ENCODE measurements around the gene CYREN.
"Not testable (repeated sequence)": the region's sequence is repeated elsewhere in the genome, so short reads cannot be mapped to it uniquely, and the experiment has no call there.

The CYREN gene

GRCh38 chr7:135147899-135148721 is 22.4 kb downstream of the CYREN start, which contains the start of gene TMEM140:
TMEM140 (plus strand) TSS chr7:135148072; CDS start chr7:135164442, 16,370 bp downstream.
- H3K9ac ChIP-seq (ENCODE audit: low read length): peak within 1 kb of the TSS; percentile 66
- H3K4me1 ChIP-seq (ENCODE audit: control insufficient read depth, insufficient read depth, low read length): peaks cover 7% of the 10 kb centered on the region
- H3K27me3 ChIP-seq (ENCODE audit: control insufficient read depth, insufficient read depth, low read length): no peaks in the 10 kb centered on the region
- peak within 1 kb of the TSS; percentile 48 for H3K4me3 ChIP-seq (ENCODE audit: low read length)
- H3K36me3 ChIP-seq (ENCODE audit: control insufficient read depth, insufficient read depth, low read length): peaks cover 8% of the 10 kb centered on the region
- no peaks in the 10 kb centered on the region for H3K9me3 ChIP-seq (ENCODE audit: control insufficient read depth, low read length)

DNA sequence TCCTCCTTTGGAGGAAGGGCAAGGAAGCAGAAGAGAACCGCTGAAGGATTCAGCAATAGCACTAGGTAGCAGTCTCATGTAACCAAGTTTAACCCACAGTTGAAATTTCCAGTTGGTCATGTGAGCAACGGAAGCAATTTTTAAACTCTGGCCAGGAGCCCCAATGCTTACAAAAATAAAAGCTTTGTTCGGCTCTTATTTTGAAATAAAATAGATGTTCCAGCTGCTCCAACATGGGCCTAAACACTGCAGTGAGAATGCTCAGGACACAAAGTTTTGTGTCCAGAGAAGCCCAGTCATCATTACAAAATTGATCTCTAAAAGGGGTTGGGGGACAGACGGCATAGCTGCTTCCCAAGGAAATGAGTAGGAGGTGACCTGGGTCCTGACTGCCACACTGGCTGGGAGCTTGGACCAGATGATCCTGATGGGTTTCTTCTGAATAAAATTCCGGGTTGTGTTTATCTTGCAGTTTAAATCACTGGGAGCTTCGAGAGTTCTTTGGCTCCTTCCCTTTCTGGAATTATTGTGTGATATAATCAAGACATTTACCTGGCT is 23.1 kb downstream of the CYREN start:
- Histone ChIP-seq H3K4me1 (ENCODE audit: control insufficient read depth, insufficient read depth, low read length) (peaks cover 7% of the 10 kb centered on the region), H3K9ac (ENCODE audit: low read length) (peak overlapping the region; percentile 66), H3K4me3 (ENCODE audit: low read length) (peak overlapping the region; percentile 48), H3K27me3 (ENCODE audit: control insufficient read depth, insufficient read depth, low read length) (no peaks in the 10 kb centered on the region), H3K36me3 (ENCODE audit: control insufficient read depth, insufficient read depth, low read length) (peaks cover 8% of the 10 kb centered on the region), H3K9me3 (ENCODE audit: control insufficient read depth, low read length) (no peaks in the 10 kb centered on the region)

DNA sequence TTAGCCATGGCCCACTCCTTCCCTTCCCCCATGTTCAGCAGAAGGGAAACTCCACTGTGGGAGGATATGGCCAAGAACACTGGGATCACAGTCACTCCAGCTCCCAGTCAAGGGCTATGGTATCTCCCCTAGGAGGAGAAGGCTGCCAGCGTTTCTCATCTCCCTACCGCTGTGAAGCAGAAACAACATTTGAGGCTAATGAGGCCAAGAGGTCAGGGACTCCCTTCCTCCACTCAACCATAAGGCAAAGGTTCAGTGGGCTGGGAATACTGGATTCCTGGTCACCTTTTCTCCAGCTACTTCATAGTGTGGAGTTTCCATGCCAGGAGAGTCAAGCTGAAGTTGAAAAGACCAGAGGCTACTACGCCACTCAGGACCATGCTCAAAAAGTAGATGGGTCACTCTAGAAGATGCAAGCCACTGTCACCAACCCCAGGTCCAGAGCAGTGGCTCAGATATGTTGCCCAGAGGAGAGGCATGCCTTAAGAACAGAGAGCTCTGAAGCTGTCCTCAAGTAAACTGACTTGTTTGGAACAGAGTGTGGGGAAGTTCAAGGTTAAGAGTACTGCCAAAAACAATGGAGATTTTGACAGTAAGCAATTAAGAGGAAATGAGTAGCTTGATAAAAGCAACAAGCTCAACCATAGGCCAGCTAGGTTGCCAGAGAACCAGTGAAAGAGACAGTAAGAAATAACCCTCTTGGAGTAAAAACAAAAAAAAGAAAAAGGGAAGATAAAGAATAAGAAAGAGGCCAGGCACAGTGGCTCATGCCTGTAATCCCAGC is 26.4 kb downstream of the CYREN start:
- H3K9ac ChIP-seq (ENCODE audit: low read length): no peak overlapping the region
- no peaks in the 10 kb centered on the region for H3K9me3 ChIP-seq (ENCODE audit: control insufficient read depth, low read length)
- H3K27me3 ChIP-seq (ENCODE audit: control insufficient read depth, insufficient read depth, low read length): no peaks in the 10 kb centered on the region
- H3K36me3 ChIP-seq (ENCODE audit: control insufficient read depth, insufficient read depth, low read length): no peaks in the 10 kb centered on the region
- H3K4me1 ChIP-seq (ENCODE audit: control insufficient read depth, insufficient read depth, low read length): peaks cover 7% of the 10 kb centered on the region
- H3K4me3 ChIP-seq (ENCODE audit: low read length): no peak overlapping the region

- H3K9ac ChIP-seq (ENCODE audit: low read length): no peak overlapping the region
- H3K4me1 ChIP-seq (ENCODE audit: control insufficient read depth, insufficient read depth, low read length): no peaks in the 10 kb centered on the region
- H3K36me3 ChIP-seq (ENCODE audit: control insufficient read depth, insufficient read depth, low read length): no peaks in the 10 kb centered on the region
- H3K4me3 ChIP-seq (ENCODE audit: low read length): no peak overlapping the region
- H3K9me3 ChIP-seq (ENCODE audit: control insufficient read depth, low read length): no peaks in the 10 kb centered on the region
- no peaks in the 10 kb centered on the region for H3K27me3 ChIP-seq (ENCODE audit: control insufficient read depth, insufficient read depth, low read length)
Measured at GRCh38 chr7:135129579-135129978, 40.9 kb downstream of the CYREN start.

DNA sequence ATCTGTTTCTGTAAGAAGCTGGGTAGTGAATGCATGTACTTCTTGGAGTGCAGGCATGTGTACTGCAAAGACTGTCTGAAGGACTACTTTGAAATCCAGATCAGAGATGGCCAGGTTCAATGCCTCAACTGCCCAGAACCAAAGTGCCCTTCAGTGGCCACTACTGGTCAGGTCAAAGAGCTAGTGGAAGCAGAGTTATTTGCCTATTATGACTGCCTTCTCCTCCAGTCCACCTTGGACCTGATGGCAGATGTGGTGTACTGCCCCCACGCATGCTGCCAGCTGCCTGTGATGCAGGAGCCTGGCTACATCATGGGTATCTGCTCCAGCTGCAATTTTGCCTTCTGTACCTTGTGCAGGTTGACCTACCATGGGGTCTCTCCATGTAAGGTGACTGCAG is 41.6 kb downstream of the CYREN start:
- Histone ChIP-seq H3K9ac (ENCODE audit: low read length) (no peak overlapping the region), H3K9me3 (ENCODE audit: control insufficient read depth, low read length) (no peaks in the 10 kb centered on the region), H3K4me1 (ENCODE audit: control insufficient read depth, insufficient read depth, low read length) (no peaks in the 10 kb centered on the region), H3K36me3 (ENCODE audit: control insufficient read depth, insufficient read depth, low read length) (no peaks in the 10 kb centered on the region), H3K27me3 (ENCODE audit: control insufficient read depth, insufficient read depth, low read length) (no peaks in the 10 kb centered on the region), H3K4me3 (ENCODE audit: low read length) (no peak overlapping the region)

GRCh38 chr7:135124631-135125030 is 45.9 kb downstream of the CYREN start:
- not testable (repeated sequence) for H3K4me3 ChIP-seq (ENCODE audit: low read length); H3K4me1 ChIP-seq (ENCODE audit: control insufficient read depth, insufficient read depth, low read length); H3K9ac ChIP-seq (ENCODE audit: low read length); H3K36me3 ChIP-seq (ENCODE audit: control insufficient read depth, insufficient read depth, low read length); H3K27me3 ChIP-seq (ENCODE audit: control insufficient read depth, insufficient read depth, low read length); H3K9me3 ChIP-seq (ENCODE audit: control insufficient read depth, low read length)

DNA sequence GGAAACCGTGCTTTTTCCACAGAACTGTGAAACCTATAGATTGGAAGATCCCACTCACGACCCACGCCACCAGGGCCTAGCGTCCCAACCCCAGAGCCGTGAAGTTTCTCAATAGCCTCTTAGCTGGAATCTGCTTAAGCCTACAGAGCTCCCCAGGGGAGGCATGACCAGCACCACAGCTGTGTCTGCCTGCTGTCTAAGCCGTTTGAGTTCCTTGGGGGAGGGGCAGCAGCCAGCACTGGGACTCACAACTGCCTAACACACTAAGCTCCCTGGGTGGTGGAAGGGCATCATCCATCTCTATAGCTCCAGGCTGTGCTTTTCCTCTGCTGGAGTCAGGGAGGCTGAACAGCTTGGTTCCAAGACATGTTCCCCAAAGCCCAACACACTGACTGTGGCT is 48.6 kb downstream of the CYREN start:
- Histone ChIP-seq H3K9me3 (ENCODE audit: control insufficient read depth, low read length) (no peaks in the 10 kb centered on the region), H3K4me1 (ENCODE audit: control insufficient read depth, insufficient read depth, low read length) (no peaks in the 10 kb centered on the region), H3K9ac (ENCODE audit: low read length) (no peak overlapping the region), H3K36me3 (ENCODE audit: control insufficient read depth, insufficient read depth, low read length) (no peaks in the 10 kb centered on the region), H3K4me3 (ENCODE audit: low read length) (no peak overlapping the region), H3K27me3 (ENCODE audit: control insufficient read depth, insufficient read depth, low read length) (no peaks in the 10 kb centered on the region)

DNA sequence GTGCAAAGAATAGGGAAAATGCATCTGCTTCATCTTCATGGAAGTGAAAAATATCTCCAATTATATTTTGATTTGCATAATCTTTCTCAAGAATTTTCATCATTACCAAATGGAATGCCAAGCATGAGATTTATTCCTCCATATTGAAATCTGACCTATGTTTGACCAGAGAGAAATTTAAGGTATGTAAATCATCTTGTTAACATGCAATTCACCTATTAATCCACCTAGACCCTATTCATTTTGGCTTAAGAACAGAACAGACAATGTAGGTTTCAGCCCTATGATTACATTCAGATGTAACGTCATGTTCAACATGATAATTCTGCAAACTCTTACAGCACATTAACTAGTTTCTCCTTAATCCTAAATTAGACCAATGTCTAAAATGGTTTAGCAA is 53.4 kb downstream of the CYREN start:
- no peak overlapping the region for H3K9ac ChIP-seq (ENCODE audit: low read length)
- no peak overlapping the region for H3K4me3 ChIP-seq (ENCODE audit: low read length)
- H3K36me3 ChIP-seq (ENCODE audit: control insufficient read depth, insufficient read depth, low read length): no peaks in the 10 kb centered on the region
- no peaks in the 10 kb centered on the region for H3K4me1 ChIP-seq (ENCODE audit: control insufficient read depth, insufficient read depth, low read length)
- no peaks in the 10 kb centered on the region for H3K9me3 ChIP-seq (ENCODE audit: control insufficient read depth, low read length)
- H3K27me3 ChIP-seq (ENCODE audit: control insufficient read depth, insufficient read depth, low read length): no peaks in the 10 kb centered on the region
